ENCODE results near the gene WDR37.
"Not testable (repeated sequence)": the region's sequence is repeated elsewhere in the genome, so short reads cannot be mapped to it uniquely, and the experiment has no call there.

WDR37 gene

GRCh38 chr10:1056326-1057105 lies at the start of gene WDR37:
TSS of gene WDR37 (plus strand) at chr10:1056385. CDS start at chr10:1072156, 15,771 bp downstream.
- DNase-seq (ENCODE audit: low spot score): peak; percentile 83

GRCh38 chr10:1006573-1006972 lies 49.6 kb upstream of the WDR37 start:
- no peak for DNase-seq (ENCODE audit: low spot score)

- no peak for DNase-seq (ENCODE audit: low spot score)
Measured at GRCh38 chr10:1007583-1007982, 48.6 kb upstream of the WDR37 start.

- no peak for DNase-seq (ENCODE audit: low spot score)
Measured at GRCh38 chr10:1009071-1009494, 47.1 kb upstream of the WDR37 start.

GRCh38 chr10:1009947-1010346 lies 46.2 kb upstream of the WDR37 start:
- DNase-seq (ENCODE audit: low spot score): not testable (repeated sequence)

- no peak for DNase-seq (ENCODE audit: low spot score)
Measured at GRCh38 chr10:1010703-1011102, 45.5 kb upstream of the WDR37 start.

- DNase-seq (ENCODE audit: low spot score): no peak
Measured at GRCh38 chr10:1011696-1012095, 44.5 kb upstream of the WDR37 start.

- DNase-seq (ENCODE audit: low spot score): no peak
Measured at GRCh38 chr10:1015688-1016087, 40.5 kb upstream of the WDR37 start.

GRCh38 chr10:1019362-1019761 lies 36.8 kb upstream of the WDR37 start:
- no peak for DNase-seq (ENCODE audit: low spot score)

GRCh38 chr10:1020460-1020859 lies 35.7 kb upstream of the WDR37 start:
- no peak for DNase-seq (ENCODE audit: low spot score)

- DNase-seq (ENCODE audit: low spot score): no peak
Measured at GRCh38 chr10:1020958-1021357, 35.2 kb upstream of the WDR37 start.

- no peak for DNase-seq (ENCODE audit: low spot score)
Measured at GRCh38 chr10:1022413-1022812, 33.8 kb upstream of the WDR37 start.

GRCh38 chr10:1024103-1024502 lies 32.1 kb upstream of the WDR37 start:
- no peak for DNase-seq (ENCODE audit: low spot score)

GRCh38 chr10:1025683-1026082 lies 30.5 kb upstream of the WDR37 start, which contains the start of gene IDI2:
TSS of gene IDI2 (minus strand) at chr10:1025859. CDS start at chr10:1024723, 1,136 bp downstream.
- no peak for DNase-seq (ENCODE audit: low spot score)

- DNase-seq (ENCODE audit: low spot score): no peak
Measured at GRCh38 chr10:1026578-1026977, 29.6 kb upstream of the WDR37 start.

- no peak for DNase-seq (ENCODE audit: low spot score)
Measured at GRCh38 chr10:1029838-1030237, 26.3 kb upstream of the WDR37 start.

- DNase-seq (ENCODE audit: low spot score): no peak
Measured at GRCh38 chr10:1033601-1034000, 22.6 kb upstream of the WDR37 start.

GRCh38 chr10:1034758-1035157 lies 21.4 kb upstream of the WDR37 start:
- DNase-seq (ENCODE audit: low spot score): no peak

GRCh38 chr10:1035201-1035600 lies 21.0 kb upstream of the WDR37 start:
- DNase-seq (ENCODE audit: low spot score): no peak

GRCh38 chr10:1036341-1036791 lies 19.8 kb upstream of the WDR37 start:
- DNase-seq (ENCODE audit: low spot score): no peak

GRCh38 chr10:1037098-1037497 lies 19.1 kb upstream of the WDR37 start:
- DNase-seq (ENCODE audit: low spot score): no peak

- DNase-seq (ENCODE audit: low spot score): not testable (repeated sequence)
Measured at GRCh38 chr10:1038769-1039168, 17.4 kb upstream of the WDR37 start.

- DNase-seq (ENCODE audit: low spot score): no peak
Measured at GRCh38 chr10:1040133-1040532, 16.1 kb upstream of the WDR37 start.

GRCh38 chr10:1041514-1041913 lies 14.7 kb upstream of the WDR37 start:
- DNase-seq (ENCODE audit: low spot score): no peak

Data from HuH-7.5 (cell line).